HEK293 (cell line): ENCODE data around the gene DNM1.
A peak's percentile ranks its signal among the peaks of the same experiment; 100 is the strongest.

Experiments used
- CTCF ChIA-PET: fragments of 350-600 bp; formaldehyde crosslinking; extraction: SDS; loops from one replicate; lab custom pipeline; 2021; ENCODE audit warnings: antibody characterized with exemption; lab: Yijun Ruan, JAX
- POLR2A ChIA-PET: fragments of 300-600 bp; formaldehyde crosslinking; extraction: SDS; loops from one replicate; lab custom pipeline; 2020; ENCODE audit warnings: antibody characterized with exemption, inconsistent platforms; lab: Yijun Ruan, JAX
- H3K27ac ChIP-seq: fragments of 200-500 bp; sonication (Bioruptor generic); 2 replicates; pipeline ENCODE4 v1.5.1; 2014; ENCODE audit warnings: low read depth, low read length, control low read depth, inconsistent platforms; ENCODE audit errors: extremely low read depth
- H3K36me3 ChIP-seq, 2 experiments: fragments of 200-500 bp in 1 of 2; sonication (Bioruptor generic) in 1 of 2; 1 replicate in 1 of 2; 2 replicates in 1 of 2; pipeline ENCODE4 v1.5.1; 2014 to 2017; ENCODE audit warnings: inconsistent platforms in 2 of 2, low read length in 2 of 2; ENCODE audit not compliant: control insufficient read depth in 2 of 2, insufficient read depth in 1 of 2
- H3K4me1 ChIP-seq: fragments of 200-500 bp; sonication (Bioruptor generic); 2 replicates; pipeline ENCODE4 v1.5.1; 2014; ENCODE audit warnings: mild to moderate bottlenecking, low read length, inconsistent platforms; ENCODE audit not compliant: control insufficient read depth, insufficient read depth
- H3K4me3 ChIP-seq: 2 replicates; pipeline ENCODE4 v1.5.1; 2011; ENCODE audit warnings: low read depth, mild to moderate bottlenecking, control low read depth, low read length, moderate library complexity
- H3K9me3 ChIP-seq: fragments of 200-500 bp; sonication (Bioruptor generic); 2 replicates; pipeline ENCODE4 v1.5.1; 2014; ENCODE audit warnings: low read depth, low read length, inconsistent platforms; ENCODE audit not compliant: control insufficient read depth, insufficient read depth
- BCL11A ChIP-seq: fragments of 450-650 bp; formaldehyde crosslinking; IDR thresholded peaks from 2 replicates; pipeline ENCODE4 v1.5.1; 2016; ENCODE audit warnings: low read depth, missing biosample characterization, missing genetic modification characterization
- HOXD13 ChIP-seq: sonication (generic); formaldehyde crosslinking; IDR thresholded peaks from 2 replicates; pipeline ENCODE4 v1.8.0; 2022; ENCODE audit warnings: missing genetic modification reagents, borderline replicate concordance
- IKZF3 ChIP-seq: fragments of 450-650 bp; IDR thresholded peaks from 2 replicates; pipeline ENCODE4 v1.5.0; 2018; ENCODE audit warnings: missing biosample characterization, mild to moderate bottlenecking, missing genetic modification characterization, moderate library complexity
- KLF10 ChIP-seq: fragments of 450-650 bp; IDR thresholded peaks from 2 replicates; pipeline ENCODE4 v1.5.1; 2018; ENCODE audit warnings: missing biosample characterization, mild to moderate bottlenecking, missing genetic modification characterization
- MEIS1 ChIP-seq: sonication (generic); formaldehyde crosslinking; IDR thresholded peaks from 2 replicates; pipeline ENCODE4 v1.8.1; 2022; ENCODE audit warnings: missing genetic modification reagents, mild to moderate bottlenecking, borderline replicate concordance
- SALL2 ChIP-seq: fragments of 450-650 bp; formaldehyde crosslinking; IDR thresholded peaks from 2 replicates; pipeline ENCODE4 v1.5.0; 2017; ENCODE audit warnings: missing biosample characterization, mild to moderate bottlenecking, missing genetic modification characterization, borderline replicate concordance
- ZBTB10 ChIP-seq: fragments of 450-650 bp; formaldehyde crosslinking; IDR thresholded peaks from 2 replicates; pipeline ENCODE4 v1.5.1; 2016; ENCODE audit warnings: missing biosample characterization, missing genetic modification characterization
- ZBTB21 ChIP-seq: fragments of 450-650 bp; formaldehyde crosslinking; IDR thresholded peaks from 2 replicates; pipeline ENCODE4 v1.5.1; 2017; ENCODE audit warnings: missing biosample characterization, missing genetic modification characterization
- ZNF169 ChIP-seq: fragments of 450-650 bp; formaldehyde crosslinking; IDR thresholded peaks from 2 replicates; pipeline ENCODE4 v1.5.1; 2016; ENCODE audit warnings: missing biosample characterization, missing genetic modification characterization
- ZNF174 ChIP-seq: fragments of 450-650 bp; formaldehyde crosslinking; IDR thresholded peaks from 2 replicates; pipeline ENCODE4 v1.5.0; 2017; ENCODE audit warnings: missing biosample characterization, mild to moderate bottlenecking, missing genetic modification characterization
- ZNF571 ChIP-seq: fragments of 450-650 bp; formaldehyde crosslinking; IDR thresholded peaks from 2 replicates; pipeline ENCODE4 v1.5.0; 2017; ENCODE audit warnings: missing biosample characterization, missing genetic modification characterization
- ZNF600 ChIP-seq: fragments of 450-650 bp; formaldehyde crosslinking; IDR thresholded peaks from 2 replicates; pipeline ENCODE4 v1.5.1; 2016; ENCODE audit warnings: missing biosample characterization, missing genetic modification characterization
- ZNF629 ChIP-seq: fragments of 450-650 bp; formaldehyde crosslinking; IDR thresholded peaks from 2 replicates; pipeline ENCODE4 v1.5.1; 2017; ENCODE audit warnings: missing biosample characterization, missing genetic modification characterization
- ZNF76 ChIP-seq: fragments of 450-650 bp; formaldehyde crosslinking; IDR thresholded peaks from 2 replicates; pipeline ENCODE4; 2016; ENCODE audit warnings: low read depth, missing biosample characterization, missing genetic modification characterization, borderline replicate concordance
- ZSCAN30 ChIP-seq: fragments of 450-650 bp; IDR thresholded peaks from 2 replicates; pipeline ENCODE4 v1.5.1; 2018; ENCODE audit warnings: missing biosample characterization, mild to moderate bottlenecking, missing genetic modification characterization, moderate library complexity
- TF ChIP-seq, protein P1 (sequence below): fragments of 450-650 bp; IDR thresholded peaks from 2 replicates; pipeline ENCODE4 v1.5.1; 2018; ENCODE audit warnings: missing biosample characterization, mild to moderate bottlenecking, missing genetic modification characterization
- TF ChIP-seq, protein P2 (sequence below): fragments of 450-650 bp; formaldehyde crosslinking; optimal IDR thresholded peaks from 2 replicates; pipeline ENCODE3; 2016; ENCODE audit warnings: missing biosample characterization, mild to moderate bottlenecking, missing genetic modification characterization
- TF ChIP-seq, protein P3 (sequence below): fragments of 450-650 bp; formaldehyde crosslinking; IDR thresholded peaks from 2 replicates; pipeline ENCODE4 v1.5.1; 2017; ENCODE audit warnings: missing biosample characterization, missing genetic modification characterization

The DNM1 gene

GRCh38 chr9:128203024-128203706 lies at the start of gene DNM1:
DNM1 (plus strand) TSS chr9:128203379; CDS start chr9:128203471, 92 bp downstream.
- TF ChIP-seq, protein P1, sequence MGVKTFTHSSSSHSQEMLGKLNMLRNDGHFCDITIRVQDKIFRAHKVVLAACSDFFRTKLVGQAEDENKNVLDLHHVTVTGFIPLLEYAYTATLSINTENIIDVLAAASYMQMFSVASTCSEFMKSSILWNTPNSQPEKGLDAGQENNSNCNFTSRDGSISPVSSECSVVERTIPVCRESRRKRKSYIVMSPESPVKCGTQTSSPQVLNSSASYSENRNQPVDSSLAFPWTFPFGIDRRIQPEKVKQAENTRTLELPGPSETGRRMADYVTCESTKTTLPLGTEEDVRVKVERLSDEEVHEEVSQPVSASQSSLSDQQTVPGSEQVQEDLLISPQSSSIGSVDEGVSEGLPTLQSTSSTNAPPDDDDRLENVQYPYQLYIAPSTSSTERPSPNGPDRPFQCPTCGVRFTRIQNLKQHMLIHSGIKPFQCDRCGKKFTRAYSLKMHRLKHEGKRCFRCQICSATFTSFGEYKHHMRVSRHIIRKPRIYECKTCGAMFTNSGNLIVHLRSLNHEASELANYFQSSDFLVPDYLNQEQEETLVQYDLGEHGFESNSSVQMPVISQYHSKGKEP = peak; percentile 44; the same call in 1 of the 2 replicates
- TF ChIP-seq ZNF571 (no peak), MEIS1 (no peak), KLF10 (tag by site-specific recombination) (0 out of 2 replicates have a peak, but pooled peaks have one; percentile 24), HOXD13 (no peak), ZNF76 (tag by site-specific recombination) (peak; percentile 29; the same call in 1 of the 2 replicates), ZBTB10 (tag by site-specific recombination) (peak; percentile 73), BCL11A (0 out of 2 replicates have a peak, but pooled peaks have one; percentile 32), ZNF169 (tag by site-specific recombination) (no peak), ZSCAN30 (tag by site-specific recombination) (peak; percentile 75; the same call in 1 of the 2 replicates), ZNF629 (tag by site-specific recombination) (peak; percentile 60), ZBTB21 (tag by site-specific recombination) (peak; percentile 37; the same call in 1 of the 2 replicates), IKZF3 (tag by site-specific recombination) (peak; percentile 41; the same call in 1 of the 2 replicates), ZNF174 (tag by site-specific recombination) (no peak), SALL2 (tag by site-specific recombination) (no peak), ZNF600 (tag by site-specific recombination) (peak; percentile 67)
- TF ChIP-seq, protein P2, sequence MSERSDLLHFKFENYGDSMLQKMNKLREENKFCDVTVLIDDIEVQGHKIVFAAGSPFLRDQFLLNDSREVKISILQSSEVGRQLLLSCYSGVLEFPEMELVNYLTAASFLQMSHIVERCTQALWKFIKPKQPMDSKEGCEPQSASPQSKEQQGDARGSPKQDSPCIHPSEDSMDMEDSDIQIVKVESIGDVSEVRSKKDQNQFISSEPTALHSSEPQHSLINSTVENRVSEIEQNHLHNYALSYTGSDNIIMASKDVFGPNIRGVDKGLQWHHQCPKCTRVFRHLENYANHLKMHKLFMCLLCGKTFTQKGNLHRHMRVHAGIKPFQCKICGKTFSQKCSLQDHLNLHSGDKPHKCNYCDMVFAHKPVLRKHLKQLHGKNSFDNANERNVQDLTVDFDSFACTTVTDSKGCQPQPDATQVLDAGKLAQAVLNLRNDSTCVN (tag by site-specific recombination) = peak; percentile 67
- TF ChIP-seq, protein P3, sequence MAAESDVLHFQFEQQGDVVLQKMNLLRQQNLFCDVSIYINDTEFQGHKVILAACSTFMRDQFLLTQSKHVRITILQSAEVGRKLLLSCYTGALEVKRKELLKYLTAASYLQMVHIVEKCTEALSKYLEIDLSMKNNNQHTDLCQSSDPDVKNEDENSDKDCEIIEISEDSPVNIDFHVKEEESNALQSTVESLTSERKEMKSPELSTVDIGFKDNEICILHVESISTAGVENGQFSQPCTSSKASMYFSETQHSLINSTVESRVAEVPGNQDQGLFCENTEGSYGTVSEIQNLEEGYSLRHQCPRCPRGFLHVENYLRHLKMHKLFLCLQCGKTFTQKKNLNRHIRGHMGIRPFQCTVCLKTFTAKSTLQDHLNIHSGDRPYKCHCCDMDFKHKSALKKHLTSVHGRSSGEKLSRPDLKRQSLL (tag by site-specific recombination) = peak; percentile 42; the same call in 1 of the 2 replicates
- H3K9me3 ChIP-seq = no peaks in the 10 kb centered on the region
- ChIA-PET CTCF (interaction anchor here (0.6 to 1.1 kb wide), 14 partner anchors 9 to 1011 kb away, joined by 3 to 11 read pairs (median 4); no protein-coding TSS in a partner anchor), POLR2A (interaction anchor here (1.3 kb wide), 1 partner anchor 13 kb away, joined by 3 read pairs; no protein-coding TSS in a partner anchor)
- peak within 1 kb of the TSS; percentile 68 for H3K4me3 ChIP-seq
- peak within 1 kb of the TSS; percentile 7; the same call in 1 of the 2 replicates for H3K27ac ChIP-seq
- no peaks in the 10 kb centered on the region for H3K36me3 ChIP-seq
- H3K4me1 ChIP-seq = no peaks in the 10 kb centered on the region
